MCF 10A (cell line): ENCODE measurements around the gene L2HGDH. TPM values are rescaled to one million over a fixed set of nuclear protein-coding genes. Genes with fewer than 3 reads are reported as not detected.

ENCODE experiments used
- BruUV-seq: library from RNA; stranded (reverse); fragments of 400-500 nt; replicated peaks from 2 replicates; lab custom pipeline; 2021; lab: Mats Ljungman, UMichigan
- CTCF ChIA-PET: fragments of 300-600 bp; sonication (Branson Sonifier 250); formaldehyde crosslinking; extraction: SDS; loops from one replicate; lab custom pipeline; 2021; ENCODE audit warnings: antibody characterized with exemption, inconsistent platforms; lab: Yijun Ruan, JAX
- POLR2A ChIA-PET: fragments of 300-600, 350-650 bp; sonication (Branson Sonifier 250); formaldehyde crosslinking; extraction: SDS; loops from one replicate; lab custom pipeline; 2020; ENCODE audit warnings: antibody characterized with exemption, inconsistent platforms; lab: Yijun Ruan, JAX
- DNase-seq: peaks from one replicate; pipeline ENCODE4 v3.0.0-alpha.2; 2018; ENCODE audit not compliant: unreplicated experiment
- H3K27ac Mint-ChIP-seq: one replicate; pipeline ENCODE4 v1.8.0; 2022; ENCODE audit warnings: mild to moderate bottlenecking, low read depth, mixed read lengths; ENCODE audit not compliant: unreplicated experiment
- H3K27me3 Mint-ChIP-seq: one replicate; pipeline ENCODE4 v1.8.0; 2022; ENCODE audit warnings: mixed read lengths; ENCODE audit not compliant: insufficient read depth, unreplicated experiment
- H3K36me3 Mint-ChIP-seq: one replicate; pipeline ENCODE4 v1.8.0; 2022; ENCODE audit warnings: mild to moderate bottlenecking, moderate library complexity, mixed read lengths; ENCODE audit not compliant: insufficient read depth, unreplicated experiment
- H3K4me1 Mint-ChIP-seq: one replicate; pipeline ENCODE4 v1.8.0; 2022; ENCODE audit warnings: mixed read lengths; ENCODE audit not compliant: insufficient read depth, unreplicated experiment
- H3K4me3 Mint-ChIP-seq: one replicate; pipeline ENCODE4 v1.8.0; 2022; ENCODE audit warnings: mild to moderate bottlenecking, moderate library complexity, mixed read lengths; ENCODE audit not compliant: unreplicated experiment
- H3K9me3 Mint-ChIP-seq: one replicate; pipeline ENCODE4 v1.8.0; 2022; ENCODE audit warnings: mixed read lengths; ENCODE audit not compliant: unreplicated experiment
- CTCF ChIP-seq: fragments of 200-600 bp; IDR thresholded peaks from one replicate; pipeline ENCODE4 v1.8.0; 2022; ENCODE audit warnings: antibody characterized with exemption, mild to moderate bottlenecking; ENCODE audit not compliant: unreplicated experiment
- intact Hi-C: fragments of 100-400 bp; cut with micrococcal nuclease; formaldehyde crosslinking; loops from 2 replicates; pipeline ENCODE4 v1.14.1; 2022
- total RNA-seq: library from RNA; stranded (reverse); gene quantifications from 2 replicates; pipeline ENCODE4 v1.2.3, GENCODE V29; 2022

L2HGDH gene
- total RNA-seq, 1 experiment from 2014 or later: 7.9 TPM

- DNase-seq: no peak
- intact Hi-C loops: loop anchor here (2.0 to 5.0 kb wide), 2 partner anchors 113 to 367 kb away; partner anchors contain the start of gene VCPKMT
- ChIA-PET POLR2A (interaction anchor here (0.6 to 2.3 kb wide), 5 partner anchors 62 to 113 kb away, joined by 3 to 8 read pairs (median 5); partner anchors contain the start of gene VCPKMT), CTCF (interaction anchor here (0.7 to 1.7 kb wide), 4 partner anchors 29 to 368 kb away, joined by 3 to 9 read pairs (median 4); no protein-coding TSS in a partner anchor)
- H3K27me3 Mint-ChIP-seq: no peaks in the 10 kb centered on the region
- H3K9me3 Mint-ChIP-seq: no peaks in the 10 kb centered on the region
- H3K4me1 Mint-ChIP-seq: peaks cover 17% of the 10 kb centered on the region
- peak overlapping the region; percentile 95 for H3K27ac Mint-ChIP-seq
- BruUV-seq: no TSS peak
- no peak for TF ChIP-seq CTCF
- peak overlapping the region; percentile 84 for H3K4me3 Mint-ChIP-seq
- H3K36me3 Mint-ChIP-seq: peaks cover 5% of the 10 kb centered on the region
Observed at GRCh38 chr14:50229681-50230080, 82.3 kb downstream of the L2HGDH start.

- no peak for DNase-seq
- ChIA-PET POLR2A (interaction anchor here (1.0 to 1.2 kb wide), 3 partner anchors 9 to 35 kb away, joined by 3 read pairs; no protein-coding TSS in a partner anchor), CTCF (interaction anchor here (0.7 to 1.7 kb wide), 2 partner anchors 367 to 750 kb away, joined by 4 to 9 read pairs; no protein-coding TSS in a partner anchor)
- intact Hi-C loops: no loop called here
- no peaks in the 10 kb centered on the region for H3K27me3 Mint-ChIP-seq
- no peak overlapping the region for H3K4me3 Mint-ChIP-seq
- H3K36me3 Mint-ChIP-seq: peaks cover 5% of the 10 kb centered on the region
- H3K27ac Mint-ChIP-seq: no peak overlapping the region
- no peak for TF ChIP-seq CTCF
- BruUV-seq: no TSS peak
- peaks cover 17% of the 10 kb centered on the region for H3K4me1 Mint-ChIP-seq
- H3K9me3 Mint-ChIP-seq: no peaks in the 10 kb centered on the region
Observed at GRCh38 chr14:50228313-50228712, 83.7 kb downstream of the L2HGDH start.

- Mint-ChIP-seq H3K4me3 (peak overlapping the region; percentile 2), H3K9me3 (no peaks in the 10 kb centered on the region), H3K27me3 (no peaks in the 10 kb centered on the region), H3K36me3 (no peaks in the 10 kb centered on the region), H3K27ac (no peak overlapping the region), H3K4me1 (peaks cover 17% of the 10 kb centered on the region)
- ChIA-PET POLR2A (interaction anchor here (0.7 to 0.8 kb wide), 4 partner anchors 13 to 254 kb away, joined by 3 to 4 read pairs (median 3); no protein-coding TSS in a partner anchor), CTCF (interaction anchor here (0.7 kb wide), 1 partner anchor 16 kb away, joined by 3 read pairs; no protein-coding TSS in a partner anchor)
- intact Hi-C loops: no loop called here
- DNase-seq: no peak
- no TSS peak for BruUV-seq
- no peak for TF ChIP-seq CTCF
Observed at GRCh38 chr14:50225974-50226297, 86.1 kb downstream of the L2HGDH start.

GRCh38 chr14:50225067-50225973 lies 86.7 kb downstream of the L2HGDH start:
- Mint-ChIP-seq H3K36me3 (no peaks in the 10 kb centered on the region), H3K4me3 (peak overlapping the region; percentile 2), H3K9me3 (no peaks in the 10 kb centered on the region), H3K4me1 (peaks cover 14% of the 10 kb centered on the region), H3K27ac (no peak overlapping the region), H3K27me3 (no peaks in the 10 kb centered on the region)
- POLR2A ChIA-PET: interaction anchor here (0.7 to 1.1 kb wide), 4 partner anchors 13 to 253 kb away, joined by 3 to 5 read pairs (median 4); no protein-coding TSS in a partner anchor
- no peak for TF ChIP-seq CTCF
- peak; percentile 59 for DNase-seq
- no TSS peak for BruUV-seq
- CTCF ChIA-PET: interaction anchor here (0.7 kb wide), 1 partner anchor 16 kb away, joined by 3 read pairs; no protein-coding TSS in a partner anchor
- intact Hi-C loops: no loop called here
